AG04450 (cell line): ENCODE data around the gene CAMKMT. TPM values are rescaled to one million over a fixed set of nuclear protein-coding genes. Genes with fewer than 3 reads are reported as not detected.
A peak's percentile ranks its signal among the peaks of the same experiment; 100 is the strongest.

ENCODE experiments used
- CTCF ChIA-PET: fragments of 300-600, 350-600 bp; formaldehyde crosslinking; extraction: SDS; loops from one replicate; lab custom pipeline; 2022; ENCODE audit warnings: antibody characterized with exemption, inconsistent platforms; lab: Charles Lee
- POLR2A ChIA-PET: fragments of 350-600 bp; formaldehyde crosslinking; extraction: SDS; loops from one replicate; lab custom pipeline; 2021; ENCODE audit warnings: antibody characterized with exemption, inconsistent platforms; lab: Yijun Ruan, JAX
- DNase-seq: peaks from one replicate; pipeline ENCODE4 v3.0.0-alpha.2; 2011; ENCODE audit warnings: low read depth, low spot score
- H3K27ac ChIP-seq: one replicate; pipeline ENCODE4 v1.5.1; 2012; ENCODE audit warnings: low read depth, low read length, control low read depth
- H3K27me3 ChIP-seq: one replicate; pipeline ENCODE4 v1.6.0; 2012; ENCODE audit warnings: low read length; ENCODE audit not compliant: control insufficient read depth, insufficient read depth
- H3K4me3 ChIP-seq: 2 replicates; pipeline ENCODE4 v1.5.1; 2011; ENCODE audit warnings: mild to moderate bottlenecking, low read depth, low read length, control low read depth
- H3K9me3 ChIP-seq: 2 replicates; pipeline ENCODE4 v1.5.1; 2012; ENCODE audit warnings: low read length; ENCODE audit not compliant: control insufficient read depth, insufficient read depth
- CTCF ChIP-seq: IDR thresholded peaks from 2 replicates; pipeline ENCODE4 v1.5.1; 2011; ENCODE audit warnings: low read depth, low read length, control low read depth, inconsistent platforms
- polyA plus RNA-seq: library from polyadenylated mRNA; depleted of rRNA; stranded (reverse); fragments of >200 nt; gene quantifications from 2 replicates; pipeline ENCODE4 v1.2.3, GENCODE V29; 2011

Gene CAMKMT
- polyA plus RNA-seq, 1 experiment = 10.2 TPM

GRCh38 chr2:44424211-44424610 is 62.5 kb downstream of the CAMKMT start:
- ChIA-PET CTCF (interaction anchor here (2.6 kb wide), 1 partner anchor 55 kb away, joined by 8 read pairs; no protein-coding TSS in a partner anchor), POLR2A (no interaction called here)
- no peaks in the 10 kb centered on the region for H3K27me3 ChIP-seq
- no peak for TF ChIP-seq CTCF
- H3K4me3 ChIP-seq = no peak overlapping the region
- H3K27ac ChIP-seq = peak overlapping the region; percentile 11
- DNase-seq = no peak
- H3K9me3 ChIP-seq = no peaks in the 10 kb centered on the region

DNA sequence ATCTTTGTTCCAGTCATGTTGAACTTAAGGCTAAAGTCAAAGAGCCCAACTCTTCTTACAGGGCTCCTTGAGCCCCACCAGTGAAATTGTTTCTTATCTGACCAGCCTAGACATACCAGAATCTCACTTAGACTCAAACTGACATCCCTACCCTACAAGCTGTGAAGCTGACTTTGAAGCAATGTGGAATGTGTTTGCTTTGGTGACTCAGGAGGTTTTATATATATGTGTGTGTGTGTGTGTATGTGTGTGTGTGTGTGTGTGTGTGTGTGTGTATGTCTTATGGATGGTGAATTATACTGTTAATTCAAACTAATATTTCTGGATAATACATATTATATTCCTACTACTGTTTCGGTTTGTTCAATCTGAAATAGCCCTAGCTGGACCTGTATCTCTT is 67.3 kb downstream of the CAMKMT start:
- H3K9me3 ChIP-seq = no peaks in the 10 kb centered on the region
- H3K27ac ChIP-seq = no peak overlapping the region
- no peaks in the 10 kb centered on the region for H3K27me3 ChIP-seq
- ChIA-PET CTCF (interaction anchor here (3.4 kb wide), 1 partner anchor 50 kb away, joined by 14 read pairs; no protein-coding TSS in a partner anchor), POLR2A (no interaction called here)
- no peak overlapping the region for H3K4me3 ChIP-seq
- DNase-seq = peak; percentile 3
- TF ChIP-seq CTCF = no peak

DNA sequence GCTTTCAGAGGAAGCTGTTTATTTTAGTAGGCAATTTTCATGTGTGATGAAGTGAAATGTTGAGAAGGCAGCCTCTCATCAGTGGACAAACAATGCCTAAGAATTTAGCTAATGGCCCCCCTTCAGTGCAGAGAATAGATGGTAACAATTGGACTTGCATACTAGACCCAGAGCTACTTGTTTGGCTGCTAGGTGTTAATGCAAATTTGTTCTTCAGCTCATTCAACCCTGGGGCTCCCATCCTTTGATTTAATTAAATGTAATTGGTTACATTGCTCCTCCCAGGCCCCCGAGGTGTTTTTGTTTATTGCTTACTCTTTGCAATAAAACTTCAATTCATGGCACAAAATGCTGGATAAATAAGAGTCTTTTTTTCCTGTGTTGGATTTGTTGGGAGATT is 68.6 kb downstream of the CAMKMT start:
- H3K4me3 ChIP-seq = no peak overlapping the region
- DNase-seq = no peak
- TF ChIP-seq CTCF = no peak
- ChIA-PET POLR2A (no interaction called here), CTCF (interaction anchor here (0.8 to 3.4 kb wide), 3 partner anchors 38 to 496 kb away, joined by 3 to 14 read pairs (median 10); no protein-coding TSS in a partner anchor)
- no peak overlapping the region for H3K27ac ChIP-seq
- H3K9me3 ChIP-seq = no peaks in the 10 kb centered on the region
- no peaks in the 10 kb centered on the region for H3K27me3 ChIP-seq

DNA sequence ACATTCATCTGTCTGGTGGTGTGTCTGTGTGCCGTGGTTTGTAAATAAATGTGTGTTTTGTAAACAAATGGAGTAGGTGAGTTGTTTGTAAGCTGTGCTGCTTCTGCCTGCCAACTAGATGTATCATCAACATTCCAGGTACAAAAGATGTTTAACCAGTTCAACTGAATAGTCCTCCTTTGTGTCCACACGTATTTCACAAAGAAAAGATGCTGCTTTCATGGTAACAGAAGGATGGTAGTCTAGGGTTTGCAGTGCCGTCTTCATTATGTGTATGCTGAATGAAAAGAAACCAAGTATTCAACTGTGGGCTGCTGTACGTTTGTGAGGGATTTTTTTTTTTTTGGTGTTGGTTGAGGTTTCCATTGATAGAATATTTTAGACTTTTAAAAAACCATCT is 72.1 kb downstream of the CAMKMT start:
- no peak for TF ChIP-seq CTCF
- Histone ChIP-seq H3K4me3 (no peak overlapping the region), H3K27me3 (no peaks in the 10 kb centered on the region), H3K27ac (no peak overlapping the region), H3K9me3 (no peaks in the 10 kb centered on the region)
- ChIA-PET CTCF (interaction anchor here (0.7 to 2.6 kb wide), 3 partner anchors 16 to 517 kb away, joined by 3 to 16 read pairs (median 8); no protein-coding TSS in a partner anchor), POLR2A (interaction anchor here (0.6 kb wide), 1 partner anchor 210 kb away, joined by 5 read pairs; no protein-coding TSS in a partner anchor)
- DNase-seq = no peak

GRCh38 chr2:44441200-44441599 is 79.5 kb downstream of the CAMKMT start:
- H3K27ac ChIP-seq = no peak overlapping the region
- DNase-seq = no peak
- no peaks in the 10 kb centered on the region for H3K27me3 ChIP-seq
- no peak for TF ChIP-seq CTCF
- no peaks in the 10 kb centered on the region for H3K9me3 ChIP-seq
- H3K4me3 ChIP-seq = no peak overlapping the region
- CTCF ChIA-PET = interaction anchor here (0.7 kb wide), 1 partner anchor 38 kb away, joined by 5 read pairs; no protein-coding TSS in a partner anchor
- POLR2A ChIA-PET = no interaction called here
